Spleen (tissue), 11 donors: ENCODE results near the gene LZIC. TPM values are rescaled to one million over a fixed set of nuclear protein-coding genes. Genes with fewer than 3 reads are reported as not detected.
A peak's percentile ranks its signal among the peaks of the same experiment; 100 is the strongest.

ENCODE experiments used
- DNase-seq: peaks from one replicate; pipeline ENCODE4 v3.0.0-alpha.2; 2020
- H3K27ac ChIP-seq, 8 donors: fragments of 200-600 bp; sonication (generic) in 7 of 8; 1 replicate in 4 of 8; 2 replicates in 4 of 8; pipeline versions ENCODE4 v1.5.0 to v1.8.0; 2016 to 2021; ENCODE audit warnings: inconsistent platforms in 4 of 8, mild to moderate bottlenecking in 4 of 8, moderate library complexity in 1 of 8
- H3K27me3 ChIP-seq, 7 donors: fragments of 200-600 bp; sonication (generic) in 6 of 7; replicated peaks in 1 of 7; 1 replicate in 4 of 7; 2 replicates in 3 of 7; pipeline versions ENCODE4 v1.5.0 to v1.8.0; 2016 to 2021; ENCODE audit warnings: inconsistent platforms in 3 of 7, mild to moderate bottlenecking in 1 of 7
- H3K36me3 ChIP-seq, 6 donors: fragments of 200-600 bp; sonication (generic) in 5 of 6; 1 replicate in 4 of 6; 2 replicates in 2 of 6; pipeline versions ENCODE4 v1.5.0 to v1.8.0; 2016 to 2021; ENCODE audit warnings: inconsistent platforms in 2 of 6
- H3K4me1 ChIP-seq, 6 donors: fragments of 200-600 bp; sonication (generic) in 5 of 6; 1 replicate in 3 of 6; 2 replicates in 3 of 6; pipeline versions ENCODE4 v1.5.0 to v1.8.0; 2016 to 2021; ENCODE audit warnings: inconsistent platforms in 3 of 6
- H3K4me3 ChIP-seq, 8 donors: fragments of 200-600 bp; sonication (generic) in 7 of 8; 1 replicate in 4 of 8; 2 replicates in 4 of 8; pipeline versions ENCODE4 v1.5.0 to v1.8.0; 2016 to 2021; ENCODE audit warnings: inconsistent platforms in 4 of 8, mild to moderate bottlenecking in 4 of 8, moderate library complexity in 2 of 8
- H3K9me3 ChIP-seq, 8 donors: fragments of 200-600 bp; sonication (generic) in 7 of 8; 1 replicate in 4 of 8; 2 replicates in 4 of 8; pipeline versions ENCODE4 v1.5.0 to v1.8.0; 2016 to 2021; ENCODE audit warnings: inconsistent platforms in 4 of 8
- POLR2A ChIP-seq, 3 donors: fragments of 450-650 bp; IDR thresholded peaks; one replicate each; pipeline ENCODE4 v1.5.1; 2017; ENCODE audit warnings: antibody characterized with exemption in 3 of 3, mild to moderate bottlenecking in 1 of 3
- POLR2AphosphoS5 ChIP-seq, 3 donors: sonication (generic); formaldehyde crosslinking; IDR thresholded peaks; one replicate each; pipeline ENCODE4 v1.5.1; 2017; ENCODE audit warnings: antibody characterized with exemption in 3 of 3
- WGBS, 5 donors: extraction: QIAGEN DNeasy Blood & Tissue Kit in 3 of 5; methylation state at CpG; one replicate each; pipeline versions ENCODE4 v1.1.5 to v1.1.7; 2013 to 2018; 5-methylcytosine and 5-hydroxymethylcytosine counted together
- intact Hi-C: fragments of 100-400 bp; cut with DNase I; formaldehyde crosslinking; loops from one replicate; pipeline ENCODE4 v1.15.0; 2023; ENCODE audit warnings: low total_unique reads
- microRNA-seq, 3 donors: library from miRNA; unstranded; fragments of <30 nt; microRNA quantifications; one replicate each; pipeline versions ENCODE4 to v1.1.0, GENCODE V29; 2019 to 2020
- polyA plus RNA-seq, 3 donors: library from polyadenylated mRNA; stranded (reverse); fragments of 200-250 nt; gene quantifications; one replicate each; pipeline ENCODE4 v1.2.1, GENCODE V29; 2013
- small RNA-seq, 4 donors: library from RNA; depleted of rRNA; stranded (forward); fragments of <200 nt; gene quantifications; one replicate each; pipeline ENCODE3, GENCODE V24; 2016
- total RNA-seq, 7 donors: library from RNA; depleted of rRNA in 3 of 7; stranded (reverse); fragments of >200 nt in 3 of 7; fragmentation: NEBNext Ultra II Directional in 4 of 7; extraction: Animal tissue kit (Norgen Biotek cat#: 25700) in 4 of 7; gene quantifications; one replicate each; pipeline versions ENCODE4 v1.1.0 to v1.2.1, GENCODE V29; 2016 to 2021
- TF ChIP-seq, protein P1 (sequence below), 11 experiments: fragments of 200-600 bp in 7 of 11; fragments of 450-650 bp in 4 of 11; sonication (generic) in 4 of 11; IDR thresholded peaks in 8 of 11; conservative IDR thresholded peaks in 3 of 11; 1 replicate in 7 of 11; 2 replicates in 4 of 11; pipeline versions ENCODE4 v1.4.0 to v1.8.0; 2016 to 2021; ENCODE audit warnings: antibody characterized with exemption in 11 of 11, inconsistent platforms in 4 of 11, mild to moderate bottlenecking in 1 of 11
- donor health status: healthy with polysubstance abuse.
- donor health status: DM: no; HTN: no; CAD: no; lungs with moderate emphysema.
- donor health status: DM: no; HTN: no; CAD: no.
- donor health status: Bipolar disorder and iron deficiency.
- donor health status: healthy.
- donor health status: DM: no; HTN: no; CAD: no.
- donor health status: DM: yes; HTN: yes; CAD: no.

The LZIC gene
- total and polyA plus RNA-seq, 10 donors = 9.9 to 24.3 (median 21.8) TPM

DNA sequence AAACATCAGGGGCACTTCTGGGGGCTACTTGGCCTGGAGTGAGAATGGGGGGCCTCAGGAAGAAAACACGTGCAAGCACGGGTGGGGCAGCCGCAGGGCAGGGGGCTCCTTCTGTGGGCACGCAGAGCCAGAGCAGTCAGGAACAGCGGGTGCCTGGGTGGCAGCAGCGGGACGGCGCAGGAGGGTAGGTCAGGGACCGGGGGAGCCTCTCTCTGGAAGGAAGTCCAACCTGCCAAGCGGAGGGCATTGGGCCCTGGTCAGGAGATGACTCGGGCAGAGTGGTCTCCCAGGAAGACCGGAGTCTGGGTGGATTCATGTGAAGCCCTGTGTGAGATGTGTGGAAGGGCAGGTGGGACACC lies 60.3 kb downstream of the LZIC start:
- Histone ChIP-seq H3K36me3 (peaks cover 0 to 32% (median 0%) of the 10 kb centered on the region in 6 donors), H3K27me3 (no peaks in the 10 kb centered on the region), H3K4me1 (peaks cover 0 to 21% (median 4%) of the 10 kb centered on the region in 6 donors), H3K9me3 (no peaks in the 10 kb centered on the region), H3K4me3 (no peak overlapping the region), H3K27ac (peak overlapping the region in 2 of 8 donors; percentile 27 to 63)
- intact Hi-C loops = no loop called here
- no peak for DNase-seq
- 87 to 93% (median 88%) methylated on average over 12 of the region's 12 CpGs for WGBS, 5 donors
- TF ChIP-seq POLR2A (IDR thresholded peaks at IDR 0.05) = no peak
- TF ChIP-seq POLR2AphosphoS5 (IDR thresholded peaks at IDR 0.05) = peak in 1 of 3 donors; percentile 19
- TF ChIP-seq, protein P1, sequence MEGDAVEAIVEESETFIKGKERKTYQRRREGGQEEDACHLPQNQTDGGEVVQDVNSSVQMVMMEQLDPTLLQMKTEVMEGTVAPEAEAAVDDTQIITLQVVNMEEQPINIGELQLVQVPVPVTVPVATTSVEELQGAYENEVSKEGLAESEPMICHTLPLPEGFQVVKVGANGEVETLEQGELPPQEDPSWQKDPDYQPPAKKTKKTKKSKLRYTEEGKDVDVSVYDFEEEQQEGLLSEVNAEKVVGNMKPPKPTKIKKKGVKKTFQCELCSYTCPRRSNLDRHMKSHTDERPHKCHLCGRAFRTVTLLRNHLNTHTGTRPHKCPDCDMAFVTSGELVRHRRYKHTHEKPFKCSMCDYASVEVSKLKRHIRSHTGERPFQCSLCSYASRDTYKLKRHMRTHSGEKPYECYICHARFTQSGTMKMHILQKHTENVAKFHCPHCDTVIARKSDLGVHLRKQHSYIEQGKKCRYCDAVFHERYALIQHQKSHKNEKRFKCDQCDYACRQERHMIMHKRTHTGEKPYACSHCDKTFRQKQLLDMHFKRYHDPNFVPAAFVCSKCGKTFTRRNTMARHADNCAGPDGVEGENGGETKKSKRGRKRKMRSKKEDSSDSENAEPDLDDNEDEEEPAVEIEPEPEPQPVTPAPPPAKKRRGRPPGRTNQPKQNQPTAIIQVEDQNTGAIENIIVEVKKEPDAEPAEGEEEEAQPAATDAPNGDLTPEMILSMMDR (IDR thresholded peaks at IDR 0.05 in 8 of 11, conservative IDR thresholded peaks at IDR 0.05 in 3 of 11) = no peak

DNA sequence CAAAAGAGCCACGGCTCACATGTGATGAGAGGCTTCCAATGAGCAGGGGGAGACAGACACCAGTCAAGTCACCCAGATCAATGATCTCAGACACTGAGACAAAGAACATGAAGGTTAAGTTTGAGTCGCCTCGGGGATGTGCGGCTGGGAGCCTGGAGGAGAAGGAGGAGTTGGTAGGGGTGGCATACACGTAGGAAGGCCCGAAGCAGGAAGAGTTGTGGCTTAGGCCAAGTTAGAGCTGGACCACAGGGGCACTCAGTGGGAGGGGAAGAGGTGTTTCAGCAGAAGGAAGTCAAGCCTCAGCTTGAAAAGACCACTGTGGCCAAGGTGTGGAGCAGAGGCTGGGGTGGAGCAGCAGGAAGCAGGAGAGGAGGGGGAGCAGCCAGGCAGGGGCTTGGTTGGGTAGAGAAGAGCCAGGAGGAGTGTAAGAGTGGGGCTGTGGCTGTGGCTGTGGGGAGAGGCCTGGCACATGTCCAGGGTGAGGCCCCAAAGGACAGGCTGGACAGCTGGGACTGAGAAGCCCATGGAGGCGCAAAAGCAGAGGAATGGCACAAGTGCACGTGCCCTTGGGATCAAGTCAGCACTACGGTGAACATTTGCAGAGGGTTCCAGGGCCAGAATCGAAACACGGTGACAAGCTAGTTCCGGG lies 60.8 kb downstream of the LZIC start:
- DNase-seq = no peak
- WGBS, 5 donors = 65 to 80% (median 68%) methylated on average over 12 of the region's 12 CpGs
- TF ChIP-seq POLR2A (IDR thresholded peaks at IDR 0.05) (no peak), POLR2AphosphoS5 (IDR thresholded peaks at IDR 0.05) (no peak)
- TF ChIP-seq, protein P1 (IDR thresholded peaks at IDR 0.05 in 8 of 11, conservative IDR thresholded peaks at IDR 0.05 in 3 of 11) = no peak
- Histone ChIP-seq H3K4me1 (peaks cover 0 to 26% (median 5%) of the 10 kb centered on the region in 6 donors), H3K36me3 (peaks cover 0 to 32% (median 0%) of the 10 kb centered on the region in 6 donors), H3K4me3 (no peak overlapping the region), H3K27ac (peak overlapping the region in 3 of 8 donors; percentile 0 to 63 (median 27)), H3K27me3 (no peaks in the 10 kb centered on the region), H3K9me3 (no peaks in the 10 kb centered on the region)
- intact Hi-C loops = no loop called here

DNA sequence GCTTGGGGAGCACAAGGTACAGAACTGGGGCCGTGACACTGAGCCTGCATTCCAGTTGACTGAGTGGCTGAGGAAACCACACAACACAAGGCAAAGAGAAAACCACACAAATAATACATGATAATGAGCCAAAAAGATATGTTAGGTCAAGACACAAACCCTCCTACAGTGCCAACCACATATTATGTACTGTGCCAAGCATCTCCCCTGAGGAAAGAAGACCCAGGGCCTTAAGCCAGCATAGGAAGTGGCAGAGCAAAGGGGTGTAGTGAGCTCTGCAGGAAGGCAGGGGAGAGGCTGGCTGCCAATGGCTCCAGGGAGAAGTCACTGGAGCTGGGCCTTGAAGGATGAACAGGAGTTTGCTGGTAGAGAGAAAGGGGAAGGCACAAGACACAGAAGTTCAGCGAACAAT lies 61.3 kb downstream of the LZIC start:
- Histone ChIP-seq H3K27me3 (no peaks in the 10 kb centered on the region), H3K4me3 (no peak overlapping the region), H3K27ac (peak overlapping the region in 3 of 8 donors; percentile 0 to 63 (median 27)), H3K9me3 (no peaks in the 10 kb centered on the region), H3K4me1 (peaks cover 0 to 28% (median 8%) of the 10 kb centered on the region in 6 donors), H3K36me3 (peaks cover 0 to 29% (median 0%) of the 10 kb centered on the region in 6 donors)
- intact Hi-C loops = no loop called here
- no peak for DNase-seq
- TF ChIP-seq, protein P1 (IDR thresholded peaks at IDR 0.05 in 8 of 11, conservative IDR thresholded peaks at IDR 0.05 in 3 of 11) = no peak
- TF ChIP-seq POLR2AphosphoS5 (IDR thresholded peaks at IDR 0.05) (no peak), POLR2A (IDR thresholded peaks at IDR 0.05) (no peak)
- WGBS, 5 donors = 62 to 74% (median 68%) methylated on average over 2 of the region's 2 CpGs

Small RNAs within 50 kb of the gene (microRNA-seq; reads per million reads assigned to microRNA genes)
- gene MIR5697 = 1.4 to 1.8 (median 1.7) reads per million in 3 donors

Small RNAs within 50 kb of the gene (small RNA-seq; reads per million reads assigned to genes)
- 0 reads per million in 4 donors for gene MIR5697

Other genes starting within 250 kb of the LZIC start
- gene CLSTN1, start 119.4 kb downstream of the LZIC start, total RNA-seq = 10 to 100 TPM; 55.9 to 70.7 (median 62.5) TPM
- gene CLSTN1, start 119.4 kb downstream of the LZIC start, polyA plus RNA-seq = 10 to 100 TPM; 28.8 to 36.4 (median 30.3) TPM
- 10 to 100 TPM in 6 of 7 donors, 1 to 10 TPM in 1; 9.2 to 17.5 (median 13.6) TPM for gene CTNNBIP1, start 33.1 kb downstream of the LZIC start, total RNA-seq
- 1 to 10 TPM; 7.3 to 8.6 (median 7.8) TPM for gene CTNNBIP1, start 33.1 kb downstream of the LZIC start, polyA plus RNA-seq
- 10 to 100 TPM in 3 of 7 donors, 1 to 10 TPM in 4; 6.0 to 13.0 (median 8.8) TPM for gene NMNAT1, start 84 bp upstream of the LZIC start, total RNA-seq
- gene NMNAT1, start 84 bp upstream of the LZIC start, polyA plus RNA-seq = 1 to 10 TPM; 2.8 to 6.3 (median 5.2) TPM
- 100 to 1,000 TPM in 2 of 7 donors, 10 to 100 TPM in 5; 21.1 to 144 (median 71.3) TPM for gene RBP7, start 53.8 kb upstream of the LZIC start, total RNA-seq
- 100 to 1,000 TPM in 1 of 3 donors, 10 to 100 TPM in 2; 52.1 to 161 (median 58.6) TPM for gene RBP7, start 53.8 kb upstream of the LZIC start, polyA plus RNA-seq
- 10 to 100 TPM; 27.0 to 53.8 (median 40.8) TPM for gene UBE4B, start 89.6 kb upstream of the LZIC start, total RNA-seq
- gene UBE4B, start 89.6 kb upstream of the LZIC start, polyA plus RNA-seq = 10 to 100 TPM in 2 of 3 donors, 1 to 10 TPM in 1; 8.8 to 12.7 (median 11.7) TPM